A673 (cell line): ENCODE data around the gene DGCR8.

Experiments
- EZH2 ChIP-seq: fragments of 200-600 bp; sonication (generic); IDR thresholded peaks from 2 replicates; pipeline ENCODE4 v1.6.1; 2017; ENCODE audit warnings: borderline replicate concordance, low read depth, mild to moderate bottlenecking, mixed read lengths, antibody characterized with exemption, low read length; ENCODE audit not compliant: poor library complexity, severe bottlenecking
- TF ChIP-seq, protein P1 (sequence below): fragments of 300-800, 200-600 bp; sonication (generic); conservative IDR thresholded peaks from 2 replicates; pipeline ENCODE4 v1.5.1; 2017; ENCODE audit warnings: low read depth, mild to moderate bottlenecking, antibody characterized with exemption, low read length, moderate library complexity, mixed read lengths

DNA sequence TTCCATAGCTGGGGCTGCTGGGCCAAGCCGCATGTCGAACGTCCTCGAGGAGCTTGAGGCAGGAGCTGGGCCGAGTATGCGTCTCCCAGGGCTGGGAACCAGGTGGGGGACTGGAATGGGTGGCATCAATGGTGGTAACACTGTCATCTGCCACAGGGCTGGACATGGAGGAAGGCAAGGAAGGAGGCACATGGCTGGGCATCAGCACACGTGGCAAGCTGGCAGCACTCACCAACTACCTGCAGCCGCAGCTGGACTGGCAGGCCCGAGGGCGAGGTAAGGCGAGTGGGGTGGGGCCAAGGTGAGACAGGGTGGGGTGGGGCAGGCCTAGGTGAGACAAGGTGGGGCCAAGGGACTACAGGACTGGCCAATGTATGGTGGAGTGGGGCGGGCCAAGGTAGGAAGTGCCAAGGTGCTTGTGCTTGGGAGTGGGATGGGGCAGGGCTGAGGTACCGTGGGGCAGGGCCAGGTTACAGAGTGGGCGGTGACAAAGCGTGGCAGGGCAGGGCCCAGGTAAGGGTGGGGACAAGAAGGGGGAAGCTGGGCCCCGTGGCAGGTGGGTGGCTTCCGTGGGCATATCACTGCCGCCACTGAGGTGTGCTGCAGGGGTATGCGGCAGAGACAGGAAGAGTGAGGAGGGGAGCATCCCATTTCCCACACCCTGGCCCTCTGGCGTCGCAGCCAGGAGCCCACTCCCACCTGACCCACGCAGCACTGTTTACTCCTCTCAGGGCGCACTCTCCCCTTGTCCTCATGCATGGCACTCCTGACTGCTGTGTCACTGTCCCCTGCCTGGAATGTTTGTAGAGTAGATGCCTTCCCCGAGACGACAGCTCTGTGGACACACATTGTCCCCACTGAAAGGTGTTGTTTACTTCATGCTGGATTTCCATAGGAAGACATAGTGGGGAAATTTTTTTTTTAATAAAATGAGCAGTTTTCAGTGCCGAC lies 27.5 kb upstream of the DGCR8 start:
- TF ChIP-seq, protein P1, sequence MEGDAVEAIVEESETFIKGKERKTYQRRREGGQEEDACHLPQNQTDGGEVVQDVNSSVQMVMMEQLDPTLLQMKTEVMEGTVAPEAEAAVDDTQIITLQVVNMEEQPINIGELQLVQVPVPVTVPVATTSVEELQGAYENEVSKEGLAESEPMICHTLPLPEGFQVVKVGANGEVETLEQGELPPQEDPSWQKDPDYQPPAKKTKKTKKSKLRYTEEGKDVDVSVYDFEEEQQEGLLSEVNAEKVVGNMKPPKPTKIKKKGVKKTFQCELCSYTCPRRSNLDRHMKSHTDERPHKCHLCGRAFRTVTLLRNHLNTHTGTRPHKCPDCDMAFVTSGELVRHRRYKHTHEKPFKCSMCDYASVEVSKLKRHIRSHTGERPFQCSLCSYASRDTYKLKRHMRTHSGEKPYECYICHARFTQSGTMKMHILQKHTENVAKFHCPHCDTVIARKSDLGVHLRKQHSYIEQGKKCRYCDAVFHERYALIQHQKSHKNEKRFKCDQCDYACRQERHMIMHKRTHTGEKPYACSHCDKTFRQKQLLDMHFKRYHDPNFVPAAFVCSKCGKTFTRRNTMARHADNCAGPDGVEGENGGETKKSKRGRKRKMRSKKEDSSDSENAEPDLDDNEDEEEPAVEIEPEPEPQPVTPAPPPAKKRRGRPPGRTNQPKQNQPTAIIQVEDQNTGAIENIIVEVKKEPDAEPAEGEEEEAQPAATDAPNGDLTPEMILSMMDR, result no peak
- no peak for TF ChIP-seq EZH2
